Measurements from ENCODE around the gene SIPA1L3.

DNA sequence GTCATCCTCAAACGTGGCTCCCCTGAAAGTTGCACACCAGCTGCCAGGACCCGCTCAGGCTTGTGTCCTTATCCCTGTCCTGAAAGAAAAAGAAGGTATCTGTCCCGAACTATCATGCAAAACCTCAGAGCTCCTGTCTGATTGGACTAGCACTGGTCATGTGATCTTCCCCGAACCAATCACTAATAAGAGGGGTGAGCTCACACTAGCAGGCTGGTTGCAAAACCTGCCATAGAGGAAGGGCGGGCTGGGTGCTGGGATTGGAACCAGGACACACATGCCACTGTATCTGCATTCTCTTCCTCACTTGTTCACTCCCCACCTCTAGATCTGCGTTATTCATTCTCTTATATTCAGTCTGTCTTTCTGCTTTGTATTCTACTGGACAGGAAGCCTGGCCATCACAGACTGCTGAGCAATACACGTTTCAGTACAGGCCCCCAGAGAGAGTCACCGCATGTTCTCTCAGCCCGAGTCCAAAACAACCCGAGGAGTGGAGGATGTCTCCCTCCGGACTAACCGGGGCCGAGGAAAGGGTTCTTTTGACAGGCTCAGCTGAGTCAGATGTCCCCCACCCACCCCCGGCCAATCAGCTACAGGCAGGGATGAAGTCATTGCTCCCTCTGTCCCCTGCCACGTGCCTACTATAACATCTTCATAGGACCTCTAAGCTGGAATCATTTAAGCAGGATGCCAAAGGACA lies 97.7 kb downstream of the SIPA1L3 start:
- TF ChIP-seq EHMT2 (IDR thresholded peaks at IDR 0.05) (no peak), TEAD4 (IDR thresholded peaks at IDR 0.05; ENCODE audit: low read length) (no peak), TEAD4 (CRISPR knock-in tag; IDR thresholded peaks at IDR 0.05; ENCODE audit: borderline replicate concordance) (no peak), POLR2A (conservative IDR thresholded peaks at IDR 0.05) (no peak), SMAD3 (CRISPR knock-in tag; conservative IDR thresholded peaks at IDR 0.05) (no peak), NCOA1 (IDR thresholded peaks at IDR 0.05; ENCODE audit: low read depth) (no peak)
- TF ChIP-seq, protein P1, sequence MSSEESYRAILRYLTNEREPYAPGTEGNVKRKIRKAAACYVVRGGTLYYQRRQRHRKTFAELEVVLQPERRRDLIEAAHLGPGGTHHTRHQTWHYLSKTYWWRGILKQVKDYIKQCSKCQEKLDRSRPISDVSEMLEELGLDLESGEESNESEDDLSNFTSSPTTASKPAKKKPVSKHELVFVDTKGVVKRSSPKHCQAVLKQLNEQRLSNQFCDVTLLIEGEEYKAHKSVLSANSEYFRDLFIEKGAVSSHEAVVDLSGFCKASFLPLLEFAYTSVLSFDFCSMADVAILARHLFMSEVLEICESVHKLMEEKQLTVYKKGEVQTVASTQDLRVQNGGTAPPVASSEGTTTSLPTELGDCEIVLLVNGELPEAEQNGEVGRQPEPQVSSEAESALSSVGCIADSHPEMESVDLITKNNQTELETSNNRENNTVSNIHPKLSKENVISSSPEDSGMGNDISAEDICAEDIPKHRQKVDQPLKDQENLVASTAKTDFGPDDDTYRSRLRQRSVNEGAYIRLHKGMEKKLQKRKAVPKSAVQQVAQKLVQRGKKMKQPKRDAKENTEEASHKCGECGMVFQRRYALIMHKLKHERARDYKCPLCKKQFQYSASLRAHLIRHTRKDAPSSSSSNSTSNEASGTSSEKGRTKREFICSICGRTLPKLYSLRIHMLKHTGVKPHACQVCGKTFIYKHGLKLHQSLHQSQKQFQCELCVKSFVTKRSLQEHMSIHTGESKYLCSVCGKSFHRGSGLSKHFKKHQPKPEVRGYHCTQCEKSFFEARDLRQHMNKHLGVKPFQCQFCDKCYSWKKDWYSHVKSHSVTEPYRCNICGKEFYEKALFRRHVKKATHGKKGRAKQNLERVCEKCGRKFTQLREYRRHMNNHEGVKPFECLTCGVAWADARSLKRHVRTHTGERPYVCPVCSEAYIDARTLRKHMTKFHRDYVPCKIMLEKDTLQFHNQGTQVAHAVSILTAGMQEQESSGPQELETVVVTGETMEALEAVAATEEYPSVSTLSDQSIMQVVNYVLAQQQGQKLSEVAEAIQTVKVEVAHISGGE (CRISPR knock-in tag; IDR thresholded peaks at IDR 0.05) = no peak
- TF ChIP-seq, protein P2, sequence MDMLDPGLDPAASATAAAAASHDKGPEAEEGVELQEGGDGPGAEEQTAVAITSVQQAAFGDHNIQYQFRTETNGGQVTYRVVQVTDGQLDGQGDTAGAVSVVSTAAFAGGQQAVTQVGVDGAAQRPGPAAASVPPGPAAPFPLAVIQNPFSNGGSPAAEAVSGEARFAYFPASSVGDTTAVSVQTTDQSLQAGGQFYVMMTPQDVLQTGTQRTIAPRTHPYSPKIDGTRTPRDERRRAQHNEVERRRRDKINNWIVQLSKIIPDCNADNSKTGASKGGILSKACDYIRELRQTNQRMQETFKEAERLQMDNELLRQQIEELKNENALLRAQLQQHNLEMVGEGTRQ (CRISPR knock-in tag; IDR thresholded peaks at IDR 0.05) = peak; percentile 93
- TF ChIP-seq, protein P3, sequence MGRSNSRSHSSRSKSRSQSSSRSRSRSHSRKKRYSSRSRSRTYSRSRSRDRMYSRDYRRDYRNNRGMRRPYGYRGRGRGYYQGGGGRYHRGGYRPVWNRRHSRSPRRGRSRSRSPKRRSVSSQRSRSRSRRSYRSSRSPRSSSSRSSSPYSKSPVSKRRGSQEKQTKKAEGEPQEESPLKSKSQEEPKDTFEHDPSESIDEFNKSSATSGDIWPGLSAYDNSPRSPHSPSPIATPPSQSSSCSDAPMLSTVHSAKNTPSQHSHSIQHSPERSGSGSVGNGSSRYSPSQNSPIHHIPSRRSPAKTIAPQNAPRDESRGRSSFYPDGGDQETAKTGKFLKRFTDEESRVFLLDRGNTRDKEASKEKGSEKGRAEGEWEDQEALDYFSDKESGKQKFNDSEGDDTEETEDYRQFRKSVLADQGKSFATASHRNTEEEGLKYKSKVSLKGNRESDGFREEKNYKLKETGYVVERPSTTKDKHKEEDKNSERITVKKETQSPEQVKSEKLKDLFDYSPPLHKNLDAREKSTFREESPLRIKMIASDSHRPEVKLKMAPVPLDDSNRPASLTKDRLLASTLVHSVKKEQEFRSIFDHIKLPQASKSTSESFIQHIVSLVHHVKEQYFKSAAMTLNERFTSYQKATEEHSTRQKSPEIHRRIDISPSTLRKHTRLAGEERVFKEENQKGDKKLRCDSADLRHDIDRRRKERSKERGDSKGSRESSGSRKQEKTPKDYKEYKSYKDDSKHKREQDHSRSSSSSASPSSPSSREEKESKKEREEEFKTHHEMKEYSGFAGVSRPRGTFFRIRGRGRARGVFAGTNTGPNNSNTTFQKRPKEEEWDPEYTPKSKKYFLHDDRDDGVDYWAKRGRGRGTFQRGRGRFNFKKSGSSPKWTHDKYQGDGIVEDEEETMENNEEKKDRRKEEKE (IDR thresholded peaks at IDR 0.05; ENCODE audit: borderline replicate concordance in 1 of 2, control insufficient read depth in 1 of 2, low read depth in 2 of 2, low read length in 1 of 2) = no peak
- TF ChIP-seq, protein P4, sequence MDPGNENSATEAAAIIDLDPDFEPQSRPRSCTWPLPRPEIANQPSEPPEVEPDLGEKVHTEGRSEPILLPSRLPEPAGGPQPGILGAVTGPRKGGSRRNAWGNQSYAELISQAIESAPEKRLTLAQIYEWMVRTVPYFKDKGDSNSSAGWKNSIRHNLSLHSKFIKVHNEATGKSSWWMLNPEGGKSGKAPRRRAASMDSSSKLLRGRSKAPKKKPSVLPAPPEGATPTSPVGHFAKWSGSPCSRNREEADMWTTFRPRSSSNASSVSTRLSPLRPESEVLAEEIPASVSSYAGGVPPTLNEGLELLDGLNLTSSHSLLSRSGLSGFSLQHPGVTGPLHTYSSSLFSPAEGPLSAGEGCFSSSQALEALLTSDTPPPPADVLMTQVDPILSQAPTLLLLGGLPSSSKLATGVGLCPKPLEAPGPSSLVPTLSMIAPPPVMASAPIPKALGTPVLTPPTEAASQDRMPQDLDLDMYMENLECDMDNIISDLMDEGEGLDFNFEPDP (CRISPR knock-in tag; IDR thresholded peaks at IDR 0.05) = no peak

Data from K562 (cell line).